Endodermal cell (in vitro differentiated cells): ENCODE results near the gene KRT40. TPM values are rescaled to one million over a fixed set of nuclear protein-coding genes. Genes with fewer than 3 reads are reported as not detected.

Source experiments
- DNase-seq: peaks from one replicate; pipeline ENCODE4 v3.0.0-alpha.2; 2017
- H3K27ac ChIP-seq: 2 replicates; pipeline ENCODE4 v1.5.1; 2013; ENCODE audit warnings: mild to moderate bottlenecking, low read depth, low read length, moderate library complexity
- H3K27me3 ChIP-seq: 2 replicates; pipeline ENCODE4 v1.6.1; 2013; ENCODE audit warnings: mild to moderate bottlenecking, low read length, moderate library complexity; ENCODE audit not compliant: insufficient read depth, control insufficient read depth, poor library complexity, severe bottlenecking
- H3K36me3 ChIP-seq: 2 replicates; pipeline ENCODE4 v1.7.0; 2013; ENCODE audit warnings: mild to moderate bottlenecking, low read length, moderate library complexity; ENCODE audit not compliant: control insufficient read depth, insufficient read depth
- H3K4me1 ChIP-seq: one replicate; pipeline ENCODE4 v1.7.0; 2013; ENCODE audit warnings: low read length; ENCODE audit not compliant: control insufficient read depth, insufficient read depth
- H3K4me3 ChIP-seq: 2 replicates; pipeline ENCODE4 v1.5.1; 2013; ENCODE audit warnings: mild to moderate bottlenecking, low read length, moderate library complexity
- H3K9ac ChIP-seq: 2 replicates; pipeline ENCODE4 v1.6.1; 2013; ENCODE audit warnings: mild to moderate bottlenecking, low read length, moderate library complexity; ENCODE audit not compliant: poor library complexity, severe bottlenecking; ENCODE audit errors: extremely low read depth
- H3K9me3 ChIP-seq: 2 replicates; pipeline ENCODE4 v1.6.1; 2013; ENCODE audit warnings: mild to moderate bottlenecking, low read length, moderate library complexity; ENCODE audit not compliant: control insufficient read depth
- H3K27ac Mint-ChIP-seq: 2 replicates; pipeline ENCODE4 v1.8.0; 2020; ENCODE audit warnings: mixed read lengths
- H3K27me3 Mint-ChIP-seq: 2 replicates; pipeline ENCODE4 v1.8.0; 2021; ENCODE audit warnings: mild to moderate bottlenecking, mixed read lengths; ENCODE audit not compliant: insufficient read depth
- H3K36me3 Mint-ChIP-seq: 2 replicates; pipeline ENCODE4 v1.8.0; 2020; ENCODE audit warnings: low read depth, mixed read lengths
- H3K4me1 Mint-ChIP-seq: 2 replicates; pipeline ENCODE4 v1.8.0; 2020; ENCODE audit warnings: mixed read lengths
- H3K4me3 Mint-ChIP-seq: 2 replicates; pipeline ENCODE4 v1.8.0; 2020; ENCODE audit warnings: mild to moderate bottlenecking, moderate library complexity, mixed read lengths
- H3K9me3 Mint-ChIP-seq: 2 replicates; pipeline ENCODE4 v1.8.0; 2020; ENCODE audit warnings: mild to moderate bottlenecking, mixed read lengths
- CTCF ChIP-seq: fragments of 200-600 bp; sonication (generic); conservative IDR thresholded peaks from 2 replicates; pipeline ENCODE4 v1.5.0; 2021; ENCODE audit warnings: antibody characterized with exemption, mild to moderate bottlenecking
- WGBS, 2 experiments: methylation state at CpG; one replicate each; pipeline versions ENCODE4 v1.1.5 to v1.1.7; 2013; ENCODE audit warnings: missing lambda C conversion rate in 2 of 2, mixed read lengths in 1 of 2; ENCODE audit not compliant: insufficient coverage in 1 of 2, insufficient read length in 1 of 2; 5-methylcytosine and 5-hydroxymethylcytosine counted together
- total RNA-seq, 2 donors: library from RNA; stranded (reverse); fragmentation: NEBNext Ultra II Directional in 1 of 2; extraction: Animal tissue kit (Norgen Biotek cat#: 25700) in 1 of 2; gene quantifications; 2 replicates in 1 of 2; 3 replicates in 1 of 2; pipeline ENCODE4 v1.2.1, GENCODE V29; 2021

KRT40 gene
- total RNA-seq, 2 donors from 2014 or later: not detected

- DNase-seq: no peak
- Histone ChIP-seq H3K27ac (no peak overlapping the region), H3K9ac (no peak overlapping the region), H3K9me3 (no peaks in the 10 kb centered on the region), H3K36me3 (no peaks in the 10 kb centered on the region), H3K4me1 (peaks cover 8% of the 10 kb centered on the region), H3K27me3 (peaks cover 10% of the 10 kb centered on the region), H3K4me3 (no peak overlapping the region)
- no peaks in the 10 kb centered on the region for H3K36me3 Mint-ChIP-seq
- 92 to 96% methylated on average over 8 to 13 of the region's 13 CpGs for WGBS, 2 experiments
- peaks cover 3% of the 10 kb centered on the region for H3K27me3 Mint-ChIP-seq
- H3K27ac Mint-ChIP-seq: no peak overlapping the region
- no peak for TF ChIP-seq CTCF
- H3K9me3 Mint-ChIP-seq: no peaks in the 10 kb centered on the region
- peaks cover 10% of the 10 kb centered on the region for H3K4me1 Mint-ChIP-seq
- no peak overlapping the region for H3K4me3 Mint-ChIP-seq
Observed at GRCh38 chr17:40978575-40979151, 5.5 kb downstream of the KRT40 start.

GRCh38 chr17:40975516-40975915 lies 8.6 kb downstream of the KRT40 start:
- Mint-ChIP-seq H3K36me3 (no peaks in the 10 kb centered on the region), H3K9me3 (peaks cover 4% of the 10 kb centered on the region), H3K27ac (no peak overlapping the region), H3K27me3 (peaks cover 3% of the 10 kb centered on the region), H3K4me1 (peaks cover 8% of the 10 kb centered on the region), H3K4me3 (no peak overlapping the region)
- TF ChIP-seq CTCF: no peak
- Histone ChIP-seq H3K27me3 (peaks cover 10% of the 10 kb centered on the region), H3K4me3 (no peak overlapping the region), H3K4me1 (peaks cover 4% of the 10 kb centered on the region), H3K36me3 (no peaks in the 10 kb centered on the region), H3K9ac (no peak overlapping the region), H3K27ac (no peak overlapping the region), H3K9me3 (no peaks in the 10 kb centered on the region)
- DNase-seq: no peak

GRCh38 chr17:40974366-40974765 lies 9.8 kb downstream of the KRT40 start:
- Histone ChIP-seq H3K27ac (no peak overlapping the region), H3K36me3 (no peaks in the 10 kb centered on the region), H3K4me3 (no peak overlapping the region), H3K9me3 (no peaks in the 10 kb centered on the region), H3K4me1 (no peaks in the 10 kb centered on the region), H3K9ac (no peak overlapping the region), H3K27me3 (peaks cover 10% of the 10 kb centered on the region)
- Mint-ChIP-seq H3K9me3 (peaks cover 4% of the 10 kb centered on the region), H3K4me3 (no peak overlapping the region), H3K27me3 (peaks cover 3% of the 10 kb centered on the region), H3K4me1 (no peaks in the 10 kb centered on the region), H3K27ac (no peak overlapping the region), H3K36me3 (no peaks in the 10 kb centered on the region)
- DNase-seq: no peak
- no peak for TF ChIP-seq CTCF
- 96% methylated on average over 3 of the region's 3 CpGs; no CpG with 5 or more reads in 1 of the 2 experiments for WGBS, 2 experiments
